Stimulated activated naive CD4-positive, alpha-beta T cell (primary cell): ENCODE data around the gene MAP4K1.

Experiments used
- DNase-seq, 6 experiments: peaks; one replicate each; lab custom pipeline; 2025; lab: John Stamatoyannopoulos, UW

Gene MAP4K1

GRCh38 chr19:38617764-38618589, at the start of gene MAP4K1:
Gene MAP4K1, minus strand, starts transcription at chr19:38617953. Its CDS starts 58 bp downstream, at chr19:38617895.
- peak; percentile 49 to 76 (median 62) for DNase-seq

- no peak for DNase-seq
Measured at GRCh38 chr19:38666663-38667511, 49.1 kb upstream of the MAP4K1 start.

GRCh38 chr19:38665950-38666662, 48.4 kb upstream of the MAP4K1 start:
- no peak for DNase-seq

- no peak for DNase-seq
Measured at GRCh38 chr19:38665219-38665931, 47.6 kb upstream of the MAP4K1 start.

GRCh38 chr19:38664503-38665211, 46.9 kb upstream of the MAP4K1 start:
- no peak for DNase-seq

GRCh38 chr19:38663957-38664502, 46.3 kb upstream of the MAP4K1 start:
- no peak for DNase-seq

- DNase-seq = no peak
Measured at GRCh38 chr19:38663156-38663651, 45.5 kb upstream of the MAP4K1 start.

GRCh38 chr19:38662537-38663155, 44.9 kb upstream of the MAP4K1 start:
- DNase-seq = no peak

GRCh38 chr19:38661996-38662395, 44.2 kb upstream of the MAP4K1 start:
- DNase-seq = no peak

- no peak for DNase-seq
Measured at GRCh38 chr19:38661136-38661535, 43.4 kb upstream of the MAP4K1 start.

- DNase-seq = no peak
Measured at GRCh38 chr19:38660724-38661123, 43.0 kb upstream of the MAP4K1 start.

GRCh38 chr19:38658462-38659306, 40.9 kb upstream of the MAP4K1 start:
- DNase-seq = no peak

- peak in 2 of 6 experiments; percentile 4 to 12 for DNase-seq
Measured at GRCh38 chr19:38657633-38658222, 40.0 kb upstream of the MAP4K1 start.

- DNase-seq = peak; percentile 22 to 91 (median 66)
Measured at GRCh38 chr19:38656171-38656981, 38.6 kb upstream of the MAP4K1 start.

GRCh38 chr19:38655148-38655824, 37.5 kb upstream of the MAP4K1 start:
- DNase-seq = no peak

- DNase-seq = no peak
Measured at GRCh38 chr19:38654628-38655055, 36.9 kb upstream of the MAP4K1 start.

GRCh38 chr19:38653028-38653571, 35.3 kb upstream of the MAP4K1 start:
- DNase-seq = no peak
